Measurements from ENCODE around the gene ARHGDIG. TPM values are rescaled to one million over a fixed set of nuclear protein-coding genes. Genes with fewer than 3 reads are reported as not detected.
A peak's percentile ranks its signal among the peaks of the same experiment; 100 is the strongest.

The ARHGDIG gene
- total and polyA plus RNA-seq, 2 of the 4 experiments (the other 2 are of a cell fraction), result 0.24 to 0.36 TPM

DNA sequence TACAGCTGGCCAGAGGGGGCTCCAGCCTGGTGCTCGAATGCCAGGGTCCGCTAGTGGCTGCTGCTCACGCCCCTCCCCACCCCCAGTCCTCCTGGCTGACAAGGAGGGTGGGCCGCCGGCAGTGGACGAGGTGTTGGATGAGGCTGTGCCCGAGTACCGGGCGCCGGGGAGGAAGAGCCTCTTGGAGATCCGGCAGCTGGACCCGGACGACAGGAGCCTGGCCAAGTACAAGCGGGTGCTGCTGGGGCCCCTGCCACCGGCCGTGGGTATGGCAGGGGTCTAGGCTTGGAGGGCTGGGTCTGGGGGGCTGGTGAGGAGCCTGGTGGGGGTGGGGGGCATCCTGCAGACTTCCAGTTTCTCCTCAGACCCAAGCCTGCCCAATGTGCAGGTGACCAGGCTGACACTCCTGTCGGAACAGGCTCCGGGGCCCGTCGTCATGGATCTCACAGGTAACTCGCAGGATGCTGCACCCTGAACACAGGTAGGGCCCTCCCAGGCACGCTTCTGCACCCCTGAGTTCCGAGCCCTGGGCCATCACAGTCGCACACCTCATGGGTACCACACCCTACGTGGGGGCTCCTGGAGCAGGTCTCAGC is 1.4 kb downstream of the ARHGDIG start:
- no TSS peak for BruUV-seq (replicated peaks)
- intact Hi-C loops (cut with micrococcal nuclease), result no loop called here
- Histone ChIP-seq H3K4me2 (ENCODE audit: low read depth, low read length) (no peak overlapping the region), H3K27me3 (ENCODE audit: control insufficient read depth, insufficient read depth, low read length) (peaks cover 32% of the 10 kb centered on the region), H4K5ac (ENCODE audit: low read depth, low read length) (no peak overlapping the region), H2BK20ac (ENCODE audit: low read depth, low read length) (no peak overlapping the region), H4K20me1 (ENCODE audit: insufficient read depth, low read length) (no peaks in the 10 kb centered on the region; the same call in 1 of the 2 replicates), H3K27ac (ENCODE audit: insufficient read depth, low read length) (no peak overlapping the region), H3K14ac (replicated peaks; ENCODE audit: low read depth, low read length) (no peak overlapping the region), H2AK5ac (ENCODE audit: low read depth, low read length) (no peak overlapping the region), H3K4me1 (ENCODE audit: control insufficient read depth, insufficient read depth, low read length) (no peaks in the 10 kb centered on the region), H4K8ac (ENCODE audit: low read depth in 2 of 2, low read length in 2 of 2) (no peak overlapping the region), H2BK5ac (ENCODE audit: low read depth, low read length, poor library complexity, severe bottlenecking) (no peak overlapping the region), H2BK120ac (ENCODE audit: low read depth, low read length) (no peak overlapping the region), H2BK15ac (ENCODE audit: low read depth, low read length) (no peak overlapping the region), H3K4me3 (ENCODE audit: insufficient read depth, low read depth, low read length) (no peak overlapping the region), H2AFZ (replicated peaks; ENCODE audit: low read length, poor library complexity) (peak overlapping the region; percentile 63), H4K91ac (ENCODE audit: insufficient read depth, low read depth, low read length) (no peak overlapping the region), H3K36me3 (ENCODE audit: control insufficient read depth, insufficient read depth, low read length) (peaks cover 5% of the 10 kb centered on the region; the same call in 1 of the 2 replicates), H3K56ac (ENCODE audit: extremely low read depth, insufficient read depth, low read length) (no peak overlapping the region), H3K9me3 (ENCODE audit: control insufficient read depth, insufficient read depth, low read length) (no peaks in the 10 kb centered on the region), H3K79me1 (ENCODE audit: low read depth in 1 of 2, low read length in 2 of 2) (no peaks in the 10 kb centered on the region), H2AK9ac (replicated peaks; ENCODE audit: low read depth, low read length, poor library complexity) (no peak overlapping the region), H3K18ac (ENCODE audit: low read depth, low read length) (no peak overlapping the region), H3K9me1 (ENCODE audit: insufficient read depth, low read length) (no peaks in the 10 kb centered on the region), H3K23ac (ENCODE audit: low read depth, low read length) (no peak overlapping the region), H3K4ac (ENCODE audit: low read depth, low read length) (no peak overlapping the region), H3K9ac (ENCODE audit: low read depth, low read length) (no peak overlapping the region)
- ATAC-seq (ENCODE audit: low read depth) (no peak), DNase-seq (no peak)
- ChIA-PET CTCF (no interaction called here), POLR2A (ENCODE audit: unreplicated experiment) (no interaction called here)
- dilution Hi-C loops (cut with HindIII; ENCODE audit: low sequenced_read_pairs, unreplicated experiment), result no loop called here
- TF ChIP-seq NFE2L2 (IDR thresholded peaks at IDR 0.05; ENCODE audit: low read depth, low read length), result no peak
- TF ChIP-seq POLR2A (IDR thresholded peaks at IDR 0.05; ENCODE audit: low read depth, low read length), result no peak
- TF ChIP-seq FOS (IDR thresholded peaks at IDR 0.05; ENCODE audit: low read depth, low read length), result no peak
- no peak for TF ChIP-seq RAD21 (IDR thresholded peaks at IDR 0.05; ENCODE audit: low read length)
- no peak for TF ChIP-seq MAFK (IDR thresholded peaks at IDR 0.05; ENCODE audit: low read depth, low read length)
- TF ChIP-seq CHD1 (IDR thresholded peaks at IDR 0.05; ENCODE audit: low read depth, low read length), result no peak
- no peak for TF ChIP-seq RFX5 (IDR thresholded peaks at IDR 0.05; ENCODE audit: low read depth, low read length)
- TF ChIP-seq MXI1 (IDR thresholded peaks at IDR 0.05; ENCODE audit: borderline replicate concordance, low read depth, low read length), result no peak
- no peak for TF ChIP-seq CEBPB (IDR thresholded peaks at IDR 0.05; ENCODE audit: low read depth, low read length)
- TF ChIP-seq MAZ (IDR thresholded peaks at IDR 0.05; ENCODE audit: borderline replicate concordance, low read depth, low read length), result no peak
- TF ChIP-seq, protein P1, sequence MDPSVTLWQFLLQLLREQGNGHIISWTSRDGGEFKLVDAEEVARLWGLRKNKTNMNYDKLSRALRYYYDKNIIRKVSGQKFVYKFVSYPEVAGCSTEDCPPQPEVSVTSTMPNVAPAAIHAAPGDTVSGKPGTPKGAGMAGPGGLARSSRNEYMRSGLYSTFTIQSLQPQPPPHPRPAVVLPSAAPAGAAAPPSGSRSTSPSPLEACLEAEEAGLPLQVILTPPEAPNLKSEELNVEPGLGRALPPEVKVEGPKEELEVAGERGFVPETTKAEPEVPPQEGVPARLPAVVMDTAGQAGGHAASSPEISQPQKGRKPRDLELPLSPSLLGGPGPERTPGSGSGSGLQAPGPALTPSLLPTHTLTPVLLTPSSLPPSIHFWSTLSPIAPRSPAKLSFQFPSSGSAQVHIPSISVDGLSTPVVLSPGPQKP (IDR thresholded peaks at IDR 0.05; ENCODE audit: borderline replicate concordance, low read depth, low read length), result no peak
- TF ChIP-seq RCOR1 (IDR thresholded peaks at IDR 0.05; ENCODE audit: insufficient replicate concordance, low read length), result no peak
- TF ChIP-seq, protein P2, sequence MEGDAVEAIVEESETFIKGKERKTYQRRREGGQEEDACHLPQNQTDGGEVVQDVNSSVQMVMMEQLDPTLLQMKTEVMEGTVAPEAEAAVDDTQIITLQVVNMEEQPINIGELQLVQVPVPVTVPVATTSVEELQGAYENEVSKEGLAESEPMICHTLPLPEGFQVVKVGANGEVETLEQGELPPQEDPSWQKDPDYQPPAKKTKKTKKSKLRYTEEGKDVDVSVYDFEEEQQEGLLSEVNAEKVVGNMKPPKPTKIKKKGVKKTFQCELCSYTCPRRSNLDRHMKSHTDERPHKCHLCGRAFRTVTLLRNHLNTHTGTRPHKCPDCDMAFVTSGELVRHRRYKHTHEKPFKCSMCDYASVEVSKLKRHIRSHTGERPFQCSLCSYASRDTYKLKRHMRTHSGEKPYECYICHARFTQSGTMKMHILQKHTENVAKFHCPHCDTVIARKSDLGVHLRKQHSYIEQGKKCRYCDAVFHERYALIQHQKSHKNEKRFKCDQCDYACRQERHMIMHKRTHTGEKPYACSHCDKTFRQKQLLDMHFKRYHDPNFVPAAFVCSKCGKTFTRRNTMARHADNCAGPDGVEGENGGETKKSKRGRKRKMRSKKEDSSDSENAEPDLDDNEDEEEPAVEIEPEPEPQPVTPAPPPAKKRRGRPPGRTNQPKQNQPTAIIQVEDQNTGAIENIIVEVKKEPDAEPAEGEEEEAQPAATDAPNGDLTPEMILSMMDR (conservative IDR thresholded peaks at IDR 0.05; ENCODE audit: low read depth, low read length), result no peak
- TF ChIP-seq, protein P3, sequence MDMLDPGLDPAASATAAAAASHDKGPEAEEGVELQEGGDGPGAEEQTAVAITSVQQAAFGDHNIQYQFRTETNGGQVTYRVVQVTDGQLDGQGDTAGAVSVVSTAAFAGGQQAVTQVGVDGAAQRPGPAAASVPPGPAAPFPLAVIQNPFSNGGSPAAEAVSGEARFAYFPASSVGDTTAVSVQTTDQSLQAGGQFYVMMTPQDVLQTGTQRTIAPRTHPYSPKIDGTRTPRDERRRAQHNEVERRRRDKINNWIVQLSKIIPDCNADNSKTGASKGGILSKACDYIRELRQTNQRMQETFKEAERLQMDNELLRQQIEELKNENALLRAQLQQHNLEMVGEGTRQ (IDR thresholded peaks at IDR 0.05; ENCODE audit: low read depth, low read length), result no peak
- TF ChIP-seq SMC3 (IDR thresholded peaks at IDR 0.05; ENCODE audit: low read depth, low read length), result no peak
- TF ChIP-seq BHLHE40 (IDR thresholded peaks at IDR 0.05; ENCODE audit: low read depth, low read length), result no peak
- 47% methylated on average over 13 of the region's 25 CpGs; no CpG with 5 or more reads in 1 of the 2 experiments for WGBS, 2 experiments (ENCODE audit: extremely low coverage in 2 of 2, insufficient read length in 1 of 2)
- in situ Hi-C loops (cut with MboI; ENCODE audit: low sequenced_read_pairs), result no loop called here
